Neural crest cell (in vitro differentiated cells): ENCODE results near the gene PDCD2. TPM values are rescaled to one million over a fixed set of nuclear protein-coding genes. Genes with fewer than 3 reads are reported as not detected.

Source experiments
- DNase-seq: peaks from one replicate; pipeline ENCODE4 v3.0.0; 2021; ENCODE audit warnings: low read depth, mixed read lengths, low spot score
- H3K27ac Mint-ChIP-seq: one replicate; pipeline ENCODE4 v1.8.0; 2021; ENCODE audit warnings: mild to moderate bottlenecking, mixed read lengths; ENCODE audit not compliant: unreplicated experiment
- H3K27me3 Mint-ChIP-seq: 2 replicates; pipeline ENCODE4 v1.8.0; 2021; ENCODE audit warnings: low read depth, mild to moderate bottlenecking, mixed read lengths
- H3K36me3 Mint-ChIP-seq: 2 replicates; pipeline ENCODE4 v1.8.0; 2021; ENCODE audit warnings: low read depth, mild to moderate bottlenecking, mixed read lengths
- H3K4me1 Mint-ChIP-seq: 2 replicates; pipeline ENCODE4 v1.8.0; 2021; ENCODE audit warnings: mixed read lengths
- H3K4me3 Mint-ChIP-seq: one replicate; pipeline ENCODE4 v1.8.0; 2021; ENCODE audit warnings: mild to moderate bottlenecking, mixed read lengths
- H3K9me3 Mint-ChIP-seq: 2 replicates; pipeline ENCODE4 v1.8.0; 2021; ENCODE audit warnings: mixed read lengths
- total RNA-seq: library from RNA; stranded (reverse); gene quantifications from 2 replicates; pipeline ENCODE4 v1.2.1, GENCODE V29; 2021
- TF ChIP-seq, protein P1 (sequence below): fragments of 200-600 bp; sonication (generic); conservative IDR thresholded peaks from 2 replicates; pipeline ENCODE4 v1.5.0; 2021; ENCODE audit warnings: antibody characterized with exemption, mild to moderate bottlenecking

The PDCD2 gene
- total RNA-seq, 1 donor from 2014 or later = 73.3 TPM

DNA sequence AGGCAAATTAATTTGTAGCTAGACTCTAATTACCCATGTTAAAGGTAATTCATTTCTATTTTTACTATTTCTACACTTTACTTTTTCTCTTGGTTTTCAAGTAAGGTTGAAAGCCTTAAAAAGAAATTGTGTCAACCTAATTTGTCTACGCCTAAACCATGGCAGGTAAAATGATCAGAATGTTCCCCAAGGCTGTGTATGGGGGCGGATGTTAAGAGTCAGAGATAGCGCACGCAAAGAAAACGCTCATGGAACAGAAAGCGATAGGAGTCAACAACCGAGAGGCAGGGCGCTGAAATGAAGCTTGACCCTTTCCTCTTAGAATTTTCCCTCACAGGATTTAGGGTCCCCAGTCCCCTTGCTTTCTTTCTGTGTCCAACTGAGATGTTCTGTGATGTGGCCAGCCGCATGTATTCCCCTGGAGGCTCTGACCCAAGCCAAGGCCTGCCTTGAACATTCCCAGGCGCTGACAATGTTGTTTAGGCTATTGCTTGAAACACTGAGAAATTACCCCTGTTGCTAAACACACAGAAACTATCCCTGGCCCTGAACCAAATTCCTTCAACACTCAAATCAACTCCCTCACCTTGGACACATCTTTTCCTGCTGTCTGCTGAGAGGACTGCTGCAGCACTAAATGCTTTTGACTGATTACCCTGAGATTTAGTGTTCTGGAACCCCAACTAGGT lies 42.3 kb downstream of the PDCD2 start:
- Mint-ChIP-seq H3K4me1 (no peaks in the 10 kb centered on the region), H3K9me3 (no peaks in the 10 kb centered on the region), H3K27me3 (no peaks in the 10 kb centered on the region), H3K4me3 (no peak overlapping the region), H3K36me3 (peaks cover 8% of the 10 kb centered on the region), H3K27ac (no peak overlapping the region)
- TF ChIP-seq, protein P1, sequence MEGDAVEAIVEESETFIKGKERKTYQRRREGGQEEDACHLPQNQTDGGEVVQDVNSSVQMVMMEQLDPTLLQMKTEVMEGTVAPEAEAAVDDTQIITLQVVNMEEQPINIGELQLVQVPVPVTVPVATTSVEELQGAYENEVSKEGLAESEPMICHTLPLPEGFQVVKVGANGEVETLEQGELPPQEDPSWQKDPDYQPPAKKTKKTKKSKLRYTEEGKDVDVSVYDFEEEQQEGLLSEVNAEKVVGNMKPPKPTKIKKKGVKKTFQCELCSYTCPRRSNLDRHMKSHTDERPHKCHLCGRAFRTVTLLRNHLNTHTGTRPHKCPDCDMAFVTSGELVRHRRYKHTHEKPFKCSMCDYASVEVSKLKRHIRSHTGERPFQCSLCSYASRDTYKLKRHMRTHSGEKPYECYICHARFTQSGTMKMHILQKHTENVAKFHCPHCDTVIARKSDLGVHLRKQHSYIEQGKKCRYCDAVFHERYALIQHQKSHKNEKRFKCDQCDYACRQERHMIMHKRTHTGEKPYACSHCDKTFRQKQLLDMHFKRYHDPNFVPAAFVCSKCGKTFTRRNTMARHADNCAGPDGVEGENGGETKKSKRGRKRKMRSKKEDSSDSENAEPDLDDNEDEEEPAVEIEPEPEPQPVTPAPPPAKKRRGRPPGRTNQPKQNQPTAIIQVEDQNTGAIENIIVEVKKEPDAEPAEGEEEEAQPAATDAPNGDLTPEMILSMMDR = no peak
- DNase-seq = no peak

DNA sequence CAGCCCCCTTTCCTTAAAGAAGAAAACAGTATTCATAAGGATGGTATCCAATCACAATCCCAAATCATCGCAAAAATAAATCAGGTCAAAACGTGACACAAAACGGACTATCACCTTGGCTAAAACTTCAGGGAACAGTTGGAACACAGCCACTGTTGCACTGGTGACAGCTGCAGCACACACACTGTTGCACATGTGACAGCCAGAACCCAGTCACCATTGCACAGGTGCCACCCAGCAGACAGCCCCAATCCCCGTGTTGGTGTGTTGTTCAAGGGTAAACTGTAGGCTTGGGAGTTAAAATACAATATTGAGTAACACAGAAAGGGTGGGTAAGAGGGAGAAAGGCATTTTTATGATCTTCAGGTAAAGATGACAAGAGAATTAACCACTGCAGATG lies 47.1 kb downstream of the PDCD2 start:
- no peaks in the 10 kb centered on the region for H3K9me3 Mint-ChIP-seq

DNA sequence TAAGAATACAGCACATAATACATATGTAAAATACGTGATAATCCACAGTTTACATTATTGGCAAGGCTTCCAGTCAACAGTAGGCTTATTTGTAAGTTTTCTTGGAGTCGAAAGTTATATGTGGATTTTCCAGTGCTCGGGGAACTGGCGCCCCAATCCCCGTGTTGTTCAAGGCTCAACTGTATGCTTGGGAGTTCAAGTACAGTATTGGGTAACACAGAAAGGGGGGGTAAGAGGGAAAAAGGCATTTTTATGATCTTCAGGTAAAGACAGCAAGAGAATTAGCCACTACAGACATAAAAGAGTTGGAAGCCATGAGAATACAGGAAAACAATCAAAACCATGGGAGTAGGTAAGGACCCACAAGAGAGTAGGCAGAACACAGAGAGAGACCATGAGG lies 47.8 kb downstream of the PDCD2 start:
- peaks cover 6% of the 10 kb centered on the region for H3K36me3 Mint-ChIP-seq
- DNase-seq = no peak
- TF ChIP-seq, protein P1 = no peak
- no peak overlapping the region for H3K4me3 Mint-ChIP-seq
- no peaks in the 10 kb centered on the region for H3K9me3 Mint-ChIP-seq
- H3K27ac Mint-ChIP-seq = no peak overlapping the region
- H3K4me1 Mint-ChIP-seq = no peaks in the 10 kb centered on the region
- no peaks in the 10 kb centered on the region for H3K27me3 Mint-ChIP-seq

More for the DNA sequence above, 47.1 kb downstream of the PDCD2 start:
- TF ChIP-seq, protein P1 = no peak
- H3K36me3 Mint-ChIP-seq = peaks cover 6% of the 10 kb centered on the region
- H3K4me3 Mint-ChIP-seq = no peak overlapping the region
- H3K27me3 Mint-ChIP-seq = no peaks in the 10 kb centered on the region
- no peak overlapping the region for H3K27ac Mint-ChIP-seq
- no peaks in the 10 kb centered on the region for H3K4me1 Mint-ChIP-seq
- no peak for DNase-seq

DNA sequence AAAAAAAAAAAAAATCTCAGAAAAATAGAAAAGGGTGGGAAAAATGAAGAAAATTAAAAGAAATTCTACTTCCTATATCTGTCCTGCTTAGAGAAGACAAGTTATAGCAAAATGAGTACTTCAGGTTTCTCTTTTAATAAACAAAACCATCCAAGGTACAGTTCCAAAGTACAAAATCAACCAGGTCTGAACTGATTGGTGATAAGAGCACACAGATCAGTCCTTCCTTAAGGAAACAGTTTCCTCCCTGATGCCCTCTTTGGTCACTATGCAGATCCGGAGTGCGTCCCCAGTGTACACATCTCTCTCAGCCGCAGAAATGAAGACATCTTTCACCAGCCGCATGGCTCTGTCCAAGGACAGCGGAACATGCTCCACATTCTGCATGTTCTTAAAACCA lies 49.4 kb downstream of the PDCD2 start:
- Mint-ChIP-seq H3K9me3 (no peaks in the 10 kb centered on the region), H3K27ac (no peak overlapping the region), H3K36me3 (peaks cover 6% of the 10 kb centered on the region), H3K4me3 (no peak overlapping the region), H3K4me1 (peaks cover 1% of the 10 kb centered on the region), H3K27me3 (no peaks in the 10 kb centered on the region)
- DNase-seq = no peak
- TF ChIP-seq, protein P1 = no peak

DNA sequence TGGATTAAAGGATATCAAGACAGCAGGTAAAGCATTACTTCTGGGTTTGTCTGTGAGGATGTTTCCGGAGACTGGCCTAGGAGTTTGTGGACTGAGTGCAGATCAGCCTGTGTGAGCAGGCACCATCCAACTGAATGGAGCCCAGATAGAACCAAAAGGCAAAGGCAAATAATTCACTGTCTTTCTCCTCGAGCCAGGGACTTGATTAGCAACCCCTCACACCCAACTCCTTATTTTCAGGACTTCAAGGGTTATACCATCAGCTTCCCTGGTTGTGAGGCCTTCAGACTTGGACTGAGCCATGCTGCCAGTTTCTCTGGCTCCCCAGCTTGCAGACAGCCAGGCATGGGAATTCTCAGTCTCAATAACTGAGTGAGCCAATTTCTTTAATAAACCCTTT lies 50.6 kb downstream of the PDCD2 start:
- H3K4me3 Mint-ChIP-seq = no peak overlapping the region
- TF ChIP-seq, protein P1 = no peak
- no peak for DNase-seq
- peaks cover 6% of the 10 kb centered on the region for H3K36me3 Mint-ChIP-seq
- H3K27ac Mint-ChIP-seq = no peak overlapping the region
- H3K27me3 Mint-ChIP-seq = no peaks in the 10 kb centered on the region
- H3K4me1 Mint-ChIP-seq = peaks cover 5% of the 10 kb centered on the region
- no peaks in the 10 kb centered on the region for H3K9me3 Mint-ChIP-seq
